H1 (cell line): ENCODE data around the gene SLC19A3. TPM values are rescaled to one million over a fixed set of nuclear protein-coding genes. Genes with fewer than 3 reads are reported as not detected.

Source experiments
- ASH2L ChIP-seq: fragments of 200-600, 300-600 bp; sonication (generic); IDR thresholded peaks from one replicate; pipeline ENCODE4 v1.7.1; 2017; ENCODE audit warnings: low read length
- GABPA ChIP-seq: IDR thresholded peaks from 2 replicates; pipeline ENCODE4 v1.6.1; 2011; ENCODE audit warnings: mild to moderate bottlenecking, low read length, moderate library complexity, borderline replicate concordance; ENCODE audit not compliant: insufficient read depth
- NRF1 ChIP-seq: IDR thresholded peaks from 2 replicates; pipeline ENCODE4 v1.6.1; 2011; ENCODE audit warnings: mild to moderate bottlenecking, low read depth, low read length, improper control_type of control experiment
- RNF2 ChIP-seq: fragments of 200-900, 300-1000 bp; sonication (generic); IDR thresholded peaks from 2 replicates; pipeline ENCODE4 v1.7.1; 2016; ENCODE audit warnings: borderline replicate concordance, low read depth, mild to moderate bottlenecking, antibody characterized with exemption, low read length; ENCODE audit not compliant: poor library complexity, severe bottlenecking; ENCODE audit errors: missing control alignments
- SRF ChIP-seq: IDR thresholded peaks from 2 replicates; pipeline ENCODE4 v1.6.1; 2011; ENCODE audit warnings: mild to moderate bottlenecking, low read depth, low read length, moderate library complexity
- polyA plus RNA-seq, 7 experiments: library from polyadenylated mRNA; depleted of rRNA in 3 of 7; stranded (reverse) in 5 of 7; unstranded in 2 of 7; fragments of >200 nt in 5 of 7; fragments of 200-250 nt in 2 of 7; gene quantifications; 1 replicate in 5 of 7; 2 replicates in 1 of 7; 4 replicates in 1 of 7; pipeline versions ENCODE4 v1.2.1 to v1.2.3, GENCODE V29; 2011 to 2013; ENCODE audit warnings: missing spikeins in 2 of 7, mixed read lengths in 2 of 7
- total RNA-seq: library from RNA; stranded (reverse); fragmentation: NEBNext Ultra II Directional; extraction: Animal tissue kit (Norgen Biotek cat#: 25700); gene quantifications from 2 replicates; pipeline ENCODE4 v1.2.1, GENCODE V29; 2021

The SLC19A3 gene
- total and polyA plus RNA-seq, 2 of the 8 experiments (the other 6 are each of a cell fraction or from before 2014, with no cell fraction given), result 7.0 to 9.8 TPM

GRCh38 chr2:227719641-227720040 is 1.8 kb upstream of the SLC19A3 start (continued):
- no peak for TF ChIP-seq SRF
- TF ChIP-seq ASH2L, result no peak
- TF ChIP-seq RNF2, result no peak
- TF ChIP-seq GABPA, result no peak
- no peak for TF ChIP-seq NRF1
